ENCODE data around the gene TAAR5.
"Not testable (repeated sequence)": the region's sequence is repeated elsewhere in the genome, so short reads cannot be mapped to it uniquely, and the experiment has no call there.

Gene TAAR5

GRCh38 chr6:132568611-132569010 lies 20.9 kb downstream of the TAAR5 start:
- no peaks in the 10 kb centered on the region for H3K36me3 ChIP-seq (ENCODE audit: control insufficient read depth, low read depth, low read length)
- H3K4me1 ChIP-seq (ENCODE audit: control insufficient read depth, low read depth, low read length), result peaks cover 18% of the 10 kb centered on the region
- H3K27me3 ChIP-seq (ENCODE audit: control insufficient read depth, insufficient read depth, low read length), result no peaks in the 10 kb centered on the region
- H3K4me3 ChIP-seq (ENCODE audit: low read length), result no peak overlapping the region
- H3K27ac ChIP-seq (ENCODE audit: low read length), result no peak overlapping the region
- no peaks in the 10 kb centered on the region for H3K9me3 ChIP-seq (ENCODE audit: control insufficient read depth, low read depth, low read length)
- no peak overlapping the region for H3K9ac ChIP-seq (ENCODE audit: low read length)

- H3K27me3 ChIP-seq (ENCODE audit: control insufficient read depth, insufficient read depth, low read length), result no peaks in the 10 kb centered on the region
- H3K9me3 ChIP-seq (ENCODE audit: control insufficient read depth, low read depth, low read length), result no peaks in the 10 kb centered on the region
- no peak overlapping the region for H3K27ac ChIP-seq (ENCODE audit: low read length)
- H3K9ac ChIP-seq (ENCODE audit: low read length), result no peak overlapping the region
- H3K4me1 ChIP-seq (ENCODE audit: control insufficient read depth, low read depth, low read length), result peaks cover 18% of the 10 kb centered on the region
- H3K4me3 ChIP-seq (ENCODE audit: low read length), result no peak overlapping the region
- H3K36me3 ChIP-seq (ENCODE audit: control insufficient read depth, low read depth, low read length), result no peaks in the 10 kb centered on the region
Observed at GRCh38 chr6:132567566-132567965, 22.0 kb downstream of the TAAR5 start.

GRCh38 chr6:132566404-132566803 lies 23.1 kb downstream of the TAAR5 start:
- Histone ChIP-seq H3K9me3 (ENCODE audit: control insufficient read depth, low read depth, low read length) (no peaks in the 10 kb centered on the region), H3K4me1 (ENCODE audit: control insufficient read depth, low read depth, low read length) (peaks cover 17% of the 10 kb centered on the region), H3K9ac (ENCODE audit: low read length) (no peak overlapping the region), H3K4me3 (ENCODE audit: low read length) (no peak overlapping the region), H3K27me3 (ENCODE audit: control insufficient read depth, insufficient read depth, low read length) (no peaks in the 10 kb centered on the region), H3K36me3 (ENCODE audit: control insufficient read depth, low read depth, low read length) (no peaks in the 10 kb centered on the region), H3K27ac (ENCODE audit: low read length) (no peak overlapping the region)

- H3K4me1 ChIP-seq (ENCODE audit: control insufficient read depth, low read depth, low read length); H3K4me3 ChIP-seq (ENCODE audit: low read length); H3K27me3 ChIP-seq (ENCODE audit: control insufficient read depth, insufficient read depth, low read length); H3K27ac ChIP-seq (ENCODE audit: low read length); H3K9me3 ChIP-seq (ENCODE audit: control insufficient read depth, low read depth, low read length); H3K9ac ChIP-seq (ENCODE audit: low read length); H3K36me3 ChIP-seq (ENCODE audit: control insufficient read depth, low read depth, low read length): not testable (repeated sequence)
Observed at GRCh38 chr6:132560087-132560486, 29.5 kb downstream of the TAAR5 start.

GRCh38 chr6:132552372-132552771 lies 37.2 kb downstream of the TAAR5 start, which contains the start of gene TAAR8:
Gene TAAR8 (plus strand): TSS chr6:132552672. CDS start chr6:132552693, 21 bp downstream.
- H3K27me3 ChIP-seq (ENCODE audit: control insufficient read depth, insufficient read depth, low read length), result no peaks in the 10 kb centered on the region
- peaks cover 12% of the 10 kb centered on the region for H3K4me1 ChIP-seq (ENCODE audit: control insufficient read depth, low read depth, low read length)
- H3K4me3 ChIP-seq (ENCODE audit: low read length), result no peak within 1 kb of the TSS
- H3K9ac ChIP-seq (ENCODE audit: low read length), result no peak within 1 kb of the TSS
- H3K9me3 ChIP-seq (ENCODE audit: control insufficient read depth, low read depth, low read length), result no peaks in the 10 kb centered on the region
- H3K36me3 ChIP-seq (ENCODE audit: control insufficient read depth, low read depth, low read length), result no peaks in the 10 kb centered on the region
- no peak within 1 kb of the TSS for H3K27ac ChIP-seq (ENCODE audit: low read length)

- Histone ChIP-seq H3K4me3 (ENCODE audit: low read length) (no peak overlapping the region), H3K36me3 (ENCODE audit: control insufficient read depth, low read depth, low read length) (no peaks in the 10 kb centered on the region), H3K27ac (ENCODE audit: low read length) (no peak overlapping the region), H3K4me1 (ENCODE audit: control insufficient read depth, low read depth, low read length) (peaks cover 12% of the 10 kb centered on the region), H3K27me3 (ENCODE audit: control insufficient read depth, insufficient read depth, low read length) (no peaks in the 10 kb centered on the region), H3K9ac (ENCODE audit: low read length) (no peak overlapping the region), H3K9me3 (ENCODE audit: control insufficient read depth, low read depth, low read length) (no peaks in the 10 kb centered on the region)
Observed at GRCh38 chr6:132551214-132551613, 38.3 kb downstream of the TAAR5 start.

- no peaks in the 10 kb centered on the region for H3K9me3 ChIP-seq (ENCODE audit: control insufficient read depth, low read depth, low read length)
- H3K4me1 ChIP-seq (ENCODE audit: control insufficient read depth, low read depth, low read length), result peaks cover 12% of the 10 kb centered on the region
- no peaks in the 10 kb centered on the region for H3K36me3 ChIP-seq (ENCODE audit: control insufficient read depth, low read depth, low read length)
- no peak overlapping the region for H3K27ac ChIP-seq (ENCODE audit: low read length)
- no peaks in the 10 kb centered on the region for H3K27me3 ChIP-seq (ENCODE audit: control insufficient read depth, insufficient read depth, low read length)
- no peak overlapping the region for H3K4me3 ChIP-seq (ENCODE audit: low read length)
- no peak overlapping the region for H3K9ac ChIP-seq (ENCODE audit: low read length)
Observed at GRCh38 chr6:132548746-132549463, 40.6 kb downstream of the TAAR5 start.

GRCh38 chr6:132544826-132545225 lies 44.7 kb downstream of the TAAR5 start:
- Histone ChIP-seq H3K36me3 (ENCODE audit: control insufficient read depth, low read depth, low read length) (no peaks in the 10 kb centered on the region), H3K9ac (ENCODE audit: low read length) (no peak overlapping the region), H3K4me3 (ENCODE audit: low read length) (no peak overlapping the region), H3K4me1 (ENCODE audit: control insufficient read depth, low read depth, low read length) (peaks cover 7% of the 10 kb centered on the region), H3K27ac (ENCODE audit: low read length) (no peak overlapping the region), H3K9me3 (ENCODE audit: control insufficient read depth, low read depth, low read length) (no peaks in the 10 kb centered on the region), H3K27me3 (ENCODE audit: control insufficient read depth, insufficient read depth, low read length) (no peaks in the 10 kb centered on the region)
